HepG2 (cell line): ENCODE measurements around the gene GAPDH. TPM values are rescaled to one million over a fixed set of nuclear protein-coding genes. Genes with fewer than 3 reads are reported as not detected.

ENCODE experiments used
- CSRNP1 ChIP-seq: sonication (generic); formaldehyde crosslinking; IDR thresholded peaks from 2 replicates; pipeline ENCODE4 v1.8.1; 2023; ENCODE audit warnings: mild to moderate bottlenecking, missing genetic modification reagents
- ELF3 ChIP-seq: IDR thresholded peaks from 2 replicates; pipeline ENCODE4 v1.6.1; 2016; ENCODE audit warnings: missing genetic modification reagents, missing compliant biosample characterization
- GATAD2A ChIP-seq: IDR thresholded peaks from 2 replicates; pipeline ENCODE4 v1.6.1; 2016
- HIVEP1 ChIP-seq: sonication (generic); formaldehyde crosslinking; IDR thresholded peaks from 2 replicates; pipeline ENCODE4 v1.4.0; 2020; ENCODE audit warnings: mild to moderate bottlenecking, missing genetic modification reagents
- HNF4A ChIP-seq: sonication (generic); formaldehyde crosslinking; IDR thresholded peaks from 2 replicates; pipeline ENCODE4 v1.4.0; 2020; ENCODE audit warnings: missing genetic modification reagents
- HOXA3 ChIP-seq: sonication (generic); formaldehyde crosslinking; IDR thresholded peaks from 2 replicates; pipeline ENCODE4 v1.5.0; 2020; ENCODE audit warnings: missing genetic modification reagents
- KDM6A ChIP-seq: IDR thresholded peaks from 2 replicates; pipeline ENCODE4 v1.6.1; 2016; ENCODE audit warnings: low read depth
- KLF13 ChIP-seq: sonication (generic); formaldehyde crosslinking; IDR thresholded peaks from 2 replicates; pipeline ENCODE4 v1.4.0; 2020; ENCODE audit warnings: mild to moderate bottlenecking, missing genetic modification reagents
- PAXIP1 ChIP-seq: sonication (generic); formaldehyde crosslinking; conservative IDR thresholded peaks from 2 replicates; pipeline ENCODE4 v1.4.0; 2020; ENCODE audit warnings: mild to moderate bottlenecking, missing genetic modification reagents, moderate library complexity
- TBL1XR1 ChIP-seq: fragments of 150-350 bp; IDR thresholded peaks from 2 replicates; pipeline ENCODE4 v1.6.1; 2014; ENCODE audit warnings: borderline replicate concordance, low read length; ENCODE audit not compliant: partially characterized antibody
- ZNF354B ChIP-seq: sonication (generic); formaldehyde crosslinking; IDR thresholded peaks from 2 replicates; pipeline ENCODE4 v1.8.0; 2022; ENCODE audit warnings: mild to moderate bottlenecking, missing genetic modification reagents
- ZNF772 ChIP-seq: sonication (generic); formaldehyde crosslinking; IDR thresholded peaks from 2 replicates; pipeline ENCODE4 v1.5.0; 2020; ENCODE audit warnings: mild to moderate bottlenecking, missing genetic modification reagents
- ZSCAN20 ChIP-seq: sonication (generic); formaldehyde crosslinking; IDR thresholded peaks from 2 replicates; pipeline ENCODE4 v1.4.0; 2020; ENCODE audit warnings: missing genetic modification reagents, mild to moderate bottlenecking, borderline replicate concordance
- polyA plus RNA-seq, 8 experiments: library from polyadenylated mRNA; depleted of rRNA in 3 of 8; stranded (reverse) in 7 of 8; unstranded in 1 of 8; fragments of >200 nt; fragmentation: Illumina TruSeq in 4 of 8; extraction: Trizol in 4 of 8; gene quantifications; 2 replicates each; pipeline versions ENCODE4 v1.2.1 to v1.2.3, GENCODE V29; 2011 to 2016; ENCODE audit warnings: low read depth in 4 of 8, missing spikeins in 1 of 8, mixed read lengths in 1 of 8; ENCODE audit not compliant: insufficient read depth in 1 of 8
- total RNA-seq, 5 experiments: library from RNA; depleted of rRNA; stranded (reverse); fragments of >200 nt; fragmentation: Illumina TruSeq; extraction: Trizol; gene quantifications; 2 replicates each; pipeline ENCODE4 v1.2.3, GENCODE V29; 2016; ENCODE audit warnings: low read depth in 1 of 5
- TF ChIP-seq, protein P1 (sequence below): sonication (generic); formaldehyde crosslinking; IDR thresholded peaks from 2 replicates; pipeline ENCODE4 v1.4.0; 2020; ENCODE audit warnings: low read depth, missing genetic modification reagents
- TF ChIP-seq, protein P2 (sequence below): IDR thresholded peaks from 2 replicates; pipeline ENCODE4 v1.6.1; 2016

The GAPDH gene
- total and polyA plus RNA-seq, 2 of the 13 experiments (the other 11 are each of a cell fraction or from before 2014, with no cell fraction given): 3,038 to 12,722 TPM

DNA sequence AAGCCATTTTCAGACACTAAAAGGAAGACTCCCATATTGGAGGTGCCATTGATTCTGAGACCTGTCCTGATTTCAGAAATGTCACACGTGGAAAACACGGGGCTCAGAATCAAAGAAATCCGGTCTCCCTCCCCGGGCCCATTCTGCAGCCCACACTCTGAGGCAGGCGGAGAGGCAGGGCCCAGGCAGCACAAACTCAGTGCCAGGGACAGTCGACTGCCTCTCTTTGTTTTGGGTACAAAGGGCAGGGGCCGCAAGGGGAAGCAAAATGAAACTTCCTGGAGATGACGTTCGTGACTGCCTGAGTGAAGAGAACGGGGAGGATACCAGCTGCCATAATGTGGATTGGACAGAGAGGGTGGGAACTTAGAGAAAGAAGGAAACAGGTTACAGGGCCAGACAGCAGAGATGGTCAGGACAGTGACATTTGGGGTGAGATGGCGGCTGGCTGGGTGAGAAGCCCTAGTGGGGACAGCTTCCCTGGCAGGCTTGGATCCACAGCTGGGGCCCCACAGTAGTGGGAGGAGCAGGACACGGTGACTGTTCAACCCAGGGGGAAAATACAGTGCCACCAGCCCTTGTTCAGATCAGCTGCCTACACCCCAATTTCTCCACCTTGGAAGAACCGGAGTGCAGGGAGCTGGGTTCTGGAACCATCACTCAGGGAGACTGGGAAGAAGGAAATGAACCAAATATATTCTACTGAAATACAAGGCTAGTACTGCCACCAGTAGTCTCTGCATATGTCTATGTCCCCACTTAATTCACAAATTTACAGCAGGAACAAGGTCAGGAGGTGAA lies 8.1 kb downstream of the GAPDH start (continued):
- TF ChIP-seq ZNF354B (CRISPR knock-in tag) (no peak), HNF4A (CRISPR knock-in tag) (peak; percentile 98), KDM6A (CRISPR knock-in tag) (peak; percentile 97), ELF3 (CRISPR knock-in tag) (peak; percentile 98), CSRNP1 (CRISPR knock-in tag) (peak; percentile 67; the same call in 1 of the 2 replicates), PAXIP1 (peak; percentile 99), HOXA3 (peak; percentile 86), HIVEP1 (CRISPR knock-in tag) (no peak), ZSCAN20 (CRISPR knock-in tag) (no peak), TBL1XR1 (peak; percentile 19), ZNF772 (CRISPR knock-in tag) (peak; percentile 61; the same call in 1 of the 2 replicates), GATAD2A (peak; percentile 86), KLF13 (CRISPR knock-in tag) (no peak)
- TF ChIP-seq, protein P1, sequence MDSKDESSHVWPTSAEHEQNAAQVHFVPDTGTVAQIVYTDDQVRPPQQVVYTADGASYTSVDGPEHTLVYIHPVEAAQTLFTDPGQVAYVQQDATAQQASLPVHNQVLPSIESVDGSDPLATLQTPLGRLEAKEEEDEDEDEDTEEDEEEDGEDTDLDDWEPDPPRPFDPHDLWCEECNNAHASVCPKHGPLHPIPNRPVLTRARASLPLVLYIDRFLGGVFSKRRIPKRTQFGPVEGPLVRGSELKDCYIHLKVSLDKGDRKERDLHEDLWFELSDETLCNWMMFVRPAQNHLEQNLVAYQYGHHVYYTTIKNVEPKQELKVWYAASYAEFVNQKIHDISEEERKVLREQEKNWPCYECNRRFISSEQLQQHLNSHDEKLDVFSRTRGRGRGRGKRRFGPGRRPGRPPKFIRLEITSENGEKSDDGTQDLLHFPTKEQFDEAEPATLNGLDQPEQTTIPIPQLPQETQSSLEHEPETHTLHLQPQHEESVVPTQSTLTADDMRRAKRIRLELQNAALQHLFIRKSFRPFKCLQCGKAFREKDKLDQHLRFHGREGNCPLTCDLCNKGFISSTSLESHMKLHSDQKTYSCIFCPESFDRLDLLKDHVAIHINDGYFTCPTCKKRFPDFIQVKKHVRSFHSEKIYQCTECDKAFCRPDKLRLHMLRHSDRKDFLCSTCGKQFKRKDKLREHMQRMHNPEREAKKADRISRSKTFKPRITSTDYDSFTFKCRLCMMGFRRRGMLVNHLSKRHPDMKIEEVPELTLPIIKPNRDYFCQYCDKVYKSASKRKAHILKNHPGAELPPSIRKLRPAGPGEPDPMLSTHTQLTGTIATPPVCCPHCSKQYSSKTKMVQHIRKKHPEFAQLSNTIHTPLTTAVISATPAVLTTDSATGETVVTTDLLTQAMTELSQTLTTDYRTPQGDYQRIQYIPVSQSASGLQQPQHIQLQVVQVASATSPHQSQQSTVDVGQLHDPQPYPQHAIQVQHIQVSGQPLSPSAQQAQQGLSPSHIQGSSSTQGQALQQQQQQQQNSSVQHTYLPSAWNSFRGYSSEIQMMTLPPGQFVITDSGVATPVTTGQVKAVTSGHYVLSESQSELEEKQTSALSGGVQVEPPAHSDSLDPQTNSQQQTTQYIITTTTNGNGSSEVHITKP (CRISPR knock-in tag): 0 out of 2 replicates have a peak, but pooled peaks have one; percentile 64
- TF ChIP-seq, protein P2, sequence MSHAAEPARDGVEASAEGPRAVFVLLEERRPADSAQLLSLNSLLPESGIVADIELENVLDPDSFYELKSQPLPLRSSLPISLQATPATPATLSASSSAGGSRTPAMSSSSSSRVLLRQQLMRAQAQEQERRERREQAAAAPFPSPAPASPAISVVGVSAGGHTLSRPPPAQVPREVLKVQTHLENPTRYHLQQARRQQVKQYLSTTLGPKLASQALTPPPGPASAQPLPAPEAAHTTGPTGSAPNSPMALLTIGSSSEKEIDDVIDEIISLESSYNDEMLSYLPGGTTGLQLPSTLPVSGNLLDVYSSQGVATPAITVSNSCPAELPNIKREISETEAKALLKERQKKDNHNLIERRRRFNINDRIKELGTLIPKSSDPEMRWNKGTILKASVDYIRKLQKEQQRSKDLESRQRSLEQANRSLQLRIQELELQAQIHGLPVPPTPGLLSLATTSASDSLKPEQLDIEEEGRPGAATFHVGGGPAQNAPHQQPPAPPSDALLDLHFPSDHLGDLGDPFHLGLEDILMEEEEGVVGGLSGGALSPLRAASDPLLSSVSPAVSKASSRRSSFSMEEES (CRISPR knock-in tag): 0 out of 2 replicates have a peak, but pooled peaks have one; percentile 20
